Transverse colon (tissue), 3 donors: ENCODE results near the gene ITPRIPL1.

Experiments used
- EP300 ChIP-seq: sonication (generic); formaldehyde crosslinking; IDR thresholded peaks from one replicate; pipeline ENCODE4 v1.6.1; 2017; ENCODE audit warnings: antibody characterized with exemption, low read depth
- POLR2A ChIP-seq: fragments of 450-650 bp; IDR thresholded peaks from one replicate; pipeline ENCODE4 v1.6.1; 2016; ENCODE audit warnings: antibody characterized with exemption, mild to moderate bottlenecking, moderate library complexity
- TF ChIP-seq, protein P1 (sequence below), 5 experiments: fragments of 200-600 bp in 3 of 5; fragments of 450-650 bp in 2 of 5; sonication (generic) in 3 of 5; IDR thresholded peaks; 1 replicate in 2 of 5; 2 replicates in 3 of 5; pipeline ENCODE4 v1.5.1; 2016 to 2017; ENCODE audit warnings: antibody characterized with exemption in 5 of 5, inconsistent platforms in 3 of 5, mild to moderate bottlenecking in 2 of 5, moderate library complexity in 1 of 5

- TF ChIP-seq, protein P1, sequence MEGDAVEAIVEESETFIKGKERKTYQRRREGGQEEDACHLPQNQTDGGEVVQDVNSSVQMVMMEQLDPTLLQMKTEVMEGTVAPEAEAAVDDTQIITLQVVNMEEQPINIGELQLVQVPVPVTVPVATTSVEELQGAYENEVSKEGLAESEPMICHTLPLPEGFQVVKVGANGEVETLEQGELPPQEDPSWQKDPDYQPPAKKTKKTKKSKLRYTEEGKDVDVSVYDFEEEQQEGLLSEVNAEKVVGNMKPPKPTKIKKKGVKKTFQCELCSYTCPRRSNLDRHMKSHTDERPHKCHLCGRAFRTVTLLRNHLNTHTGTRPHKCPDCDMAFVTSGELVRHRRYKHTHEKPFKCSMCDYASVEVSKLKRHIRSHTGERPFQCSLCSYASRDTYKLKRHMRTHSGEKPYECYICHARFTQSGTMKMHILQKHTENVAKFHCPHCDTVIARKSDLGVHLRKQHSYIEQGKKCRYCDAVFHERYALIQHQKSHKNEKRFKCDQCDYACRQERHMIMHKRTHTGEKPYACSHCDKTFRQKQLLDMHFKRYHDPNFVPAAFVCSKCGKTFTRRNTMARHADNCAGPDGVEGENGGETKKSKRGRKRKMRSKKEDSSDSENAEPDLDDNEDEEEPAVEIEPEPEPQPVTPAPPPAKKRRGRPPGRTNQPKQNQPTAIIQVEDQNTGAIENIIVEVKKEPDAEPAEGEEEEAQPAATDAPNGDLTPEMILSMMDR (IDR thresholded peaks at IDR 0.05), result no peak
- TF ChIP-seq POLR2A, result no peak
- TF ChIP-seq EP300, result no peak
Measured at GRCh38 chr2:96316999-96317398, 8.1 kb upstream of the ITPRIPL1 start.
